HEK293T (cell line): Measurements from ENCODE around the gene ZNF550.
A peak's percentile ranks its signal among the peaks of the same experiment; 100 is the strongest.
"Not testable (repeated sequence)": the region's sequence is repeated elsewhere in the genome, so short reads cannot be mapped to it uniquely, and the experiment has no call there.

Experiments used
- CTCF ChIA-PET: fragments of 350-600 bp; formaldehyde crosslinking; extraction: SDS; loops from one replicate; lab custom pipeline; 2021; ENCODE audit warnings: antibody characterized with exemption, inconsistent platforms; lab: Yijun Ruan, JAX
- POLR2A ChIA-PET: fragments of 350-600 bp; formaldehyde crosslinking; extraction: SDS; loops from one replicate; lab custom pipeline; 2020; ENCODE audit warnings: antibody characterized with exemption, inconsistent platforms; lab: Yijun Ruan, JAX
- DNase-seq: peaks from one replicate; pipeline ENCODE4 v3.0.0; 2012; ENCODE audit warnings: mixed read lengths; ENCODE audit errors: extremely low spot score
- ARNT ChIP-seq: fragments of 450-650 bp; IDR thresholded peaks from 2 replicates; pipeline ENCODE4 v1.6.1; 2017; ENCODE audit warnings: mild to moderate bottlenecking
- BHLHE40 ChIP-seq: fragments of 450-650 bp; IDR thresholded peaks from 2 replicates; pipeline ENCODE4 v1.6.1; 2016; ENCODE audit warnings: mild to moderate bottlenecking, moderate library complexity, borderline replicate concordance
- CTBP1 ChIP-seq: fragments of 450-650 bp; IDR thresholded peaks from 2 replicates; pipeline ENCODE4 v1.6.1; 2016; ENCODE audit warnings: borderline replicate concordance
- ELF4 ChIP-seq: fragments of 450-650 bp; IDR thresholded peaks from 2 replicates; pipeline ENCODE4 v1.6.1; 2017; ENCODE audit warnings: antibody characterized with exemption
- FOXA1 ChIP-seq: fragments of 450-650 bp; IDR thresholded peaks from 2 replicates; pipeline ENCODE4 v1.6.1; 2016; ENCODE audit warnings: mild to moderate bottlenecking
- FOXK2 ChIP-seq: fragments of 450-650 bp; IDR thresholded peaks from 2 replicates; pipeline ENCODE4 v1.6.1; 2016; ENCODE audit warnings: mild to moderate bottlenecking
- FOXM1 ChIP-seq: fragments of 450-650 bp; IDR thresholded peaks from 2 replicates; pipeline ENCODE4 v1.6.1; 2017; ENCODE audit warnings: mild to moderate bottlenecking, borderline replicate concordance
- HDGF ChIP-seq: fragments of 450-650 bp; IDR thresholded peaks from 2 replicates; pipeline ENCODE4 v1.6.1; 2017; ENCODE audit warnings: antibody characterized with exemption, borderline replicate concordance
- L3MBTL2 ChIP-seq: fragments of 450-650 bp; conservative IDR thresholded peaks from 2 replicates; pipeline ENCODE4 v1.6.1; 2016; ENCODE audit warnings: mild to moderate bottlenecking
- LEF1 ChIP-seq: fragments of 450-650 bp; IDR thresholded peaks from 2 replicates; pipeline ENCODE4 v1.6.1; 2017; ENCODE audit warnings: mild to moderate bottlenecking, borderline replicate concordance
- NFRKB ChIP-seq: fragments of 450-650 bp; IDR thresholded peaks from 2 replicates; pipeline ENCODE4 v1.6.1; 2016; ENCODE audit warnings: mild to moderate bottlenecking, moderate library complexity
- SP1 ChIP-seq: fragments of 450-650 bp; IDR thresholded peaks from 2 replicates; pipeline ENCODE4 v1.6.1; 2017
- SUZ12 ChIP-seq: fragments of 450-650 bp; IDR thresholded peaks from 2 replicates; pipeline ENCODE4 v1.6.1; 2016; ENCODE audit warnings: mild to moderate bottlenecking
- TARDBP ChIP-seq: fragments of 450-650 bp; IDR thresholded peaks from 2 replicates; pipeline ENCODE4 v1.6.1; 2016
- ZNF384 ChIP-seq: fragments of 450-650 bp; IDR thresholded peaks from 2 replicates; pipeline ENCODE4 v1.6.1; 2016
- TF ChIP-seq, protein P1 (sequence below): fragments of 450-650 bp; IDR thresholded peaks from 2 replicates; pipeline ENCODE4 v1.6.1; 2016

ZNF550 gene

DNA sequence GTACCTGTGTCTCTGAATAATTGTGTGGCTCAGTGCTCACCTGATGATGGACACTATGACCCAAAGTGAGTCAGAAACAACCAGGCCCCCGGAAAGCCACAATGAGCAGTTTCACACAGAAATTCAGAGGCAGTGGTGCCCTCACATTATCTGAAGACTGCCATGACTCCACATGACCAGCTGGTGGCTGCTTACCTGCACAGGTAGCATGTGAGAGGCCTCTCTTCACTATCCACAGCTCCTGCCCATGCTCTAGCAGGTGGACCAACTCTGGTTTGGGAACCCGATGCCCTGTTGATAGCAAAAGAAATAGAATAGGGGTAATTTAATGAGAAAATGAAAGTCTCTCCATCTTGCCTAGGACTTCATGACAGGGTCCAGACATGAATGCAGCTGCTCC is 7.2 kb downstream of the ZNF550 start:
- ChIA-PET CTCF (no interaction called here), POLR2A (no interaction called here)
- TF ChIP-seq ELF4, result no peak
- no peak for DNase-seq

DNA sequence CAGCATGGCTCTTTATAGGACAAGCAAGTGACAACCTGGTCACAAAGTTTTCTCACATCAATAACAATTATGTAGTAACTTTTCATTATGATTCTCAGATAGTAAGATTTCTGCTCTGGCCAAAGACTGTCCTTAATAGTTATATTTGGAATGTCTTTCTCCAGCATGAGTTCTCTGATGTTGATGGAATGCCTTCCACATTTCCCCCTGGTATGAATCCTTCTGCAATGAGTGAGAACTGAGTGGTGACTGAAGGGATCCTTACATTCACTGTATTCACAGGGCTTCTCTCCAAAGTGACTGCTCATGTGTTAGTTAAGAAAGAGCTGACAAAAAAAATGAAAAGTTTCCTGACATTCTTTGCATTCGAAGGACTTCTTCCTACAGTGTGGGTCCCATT is 13.2 kb downstream of the ZNF550 start:
- POLR2A ChIA-PET, result no interaction called here
- TF ChIP-seq ZNF384, result no peak
- TF ChIP-seq CTBP1, result no peak
- TF ChIP-seq HDGF, result no peak
- TF ChIP-seq ELF4, result no peak
- TF ChIP-seq SP1, result no peak
- TF ChIP-seq FOXA1, result no peak
- TF ChIP-seq ARNT, result no peak
- no peak for TF ChIP-seq TARDBP
- TF ChIP-seq, protein P1, sequence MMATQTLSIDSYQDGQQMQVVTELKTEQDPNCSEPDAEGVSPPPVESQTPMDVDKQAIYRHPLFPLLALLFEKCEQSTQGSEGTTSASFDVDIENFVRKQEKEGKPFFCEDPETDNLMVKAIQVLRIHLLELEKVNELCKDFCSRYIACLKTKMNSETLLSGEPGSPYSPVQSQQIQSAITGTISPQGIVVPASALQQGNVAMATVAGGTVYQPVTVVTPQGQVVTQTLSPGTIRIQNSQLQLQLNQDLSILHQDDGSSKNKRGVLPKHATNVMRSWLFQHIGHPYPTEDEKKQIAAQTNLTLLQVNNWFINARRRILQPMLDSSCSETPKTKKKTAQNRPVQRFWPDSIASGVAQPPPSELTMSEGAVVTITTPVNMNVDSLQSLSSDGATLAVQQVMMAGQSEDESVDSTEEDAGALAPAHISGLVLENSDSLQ, result no peak
- TF ChIP-seq SUZ12, result no peak
- TF ChIP-seq FOXM1, result no peak
- TF ChIP-seq NFRKB, result no peak
- no peak for TF ChIP-seq L3MBTL2
- no peak for TF ChIP-seq FOXK2
- no peak for TF ChIP-seq LEF1
- TF ChIP-seq BHLHE40, result no peak
- DNase-seq, result no peak
- CTCF ChIA-PET, result no interaction called here

DNA sequence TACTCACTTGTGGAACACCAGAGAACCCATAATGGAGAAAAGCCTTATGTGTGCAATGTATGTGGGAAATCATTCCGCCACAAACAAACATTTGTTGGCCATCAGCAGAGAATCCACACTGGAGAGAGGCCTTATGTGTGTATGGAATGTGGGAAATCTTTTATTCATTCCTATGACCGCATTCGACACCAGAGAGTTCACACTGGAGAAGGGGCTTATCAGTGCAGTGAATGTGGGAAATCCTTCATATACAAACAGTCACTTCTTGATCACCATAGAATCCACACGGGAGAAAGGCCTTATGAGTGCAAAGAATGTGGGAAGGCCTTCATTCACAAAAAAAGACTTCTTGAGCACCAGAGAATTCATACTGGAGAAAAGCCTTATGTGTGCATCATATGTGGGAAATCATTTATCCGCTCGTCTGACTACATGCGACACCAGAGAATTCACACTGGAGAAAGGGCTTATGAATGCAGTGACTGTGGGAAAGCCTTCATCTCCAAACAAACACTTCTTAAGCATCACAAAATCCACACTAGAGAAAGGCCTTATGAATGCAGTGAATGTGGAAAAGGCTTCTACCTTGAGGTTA is 21.6 kb downstream of the ZNF550 start:
- POLR2A ChIA-PET, result no interaction called here
- CTCF ChIA-PET, result no interaction called here

DNA sequence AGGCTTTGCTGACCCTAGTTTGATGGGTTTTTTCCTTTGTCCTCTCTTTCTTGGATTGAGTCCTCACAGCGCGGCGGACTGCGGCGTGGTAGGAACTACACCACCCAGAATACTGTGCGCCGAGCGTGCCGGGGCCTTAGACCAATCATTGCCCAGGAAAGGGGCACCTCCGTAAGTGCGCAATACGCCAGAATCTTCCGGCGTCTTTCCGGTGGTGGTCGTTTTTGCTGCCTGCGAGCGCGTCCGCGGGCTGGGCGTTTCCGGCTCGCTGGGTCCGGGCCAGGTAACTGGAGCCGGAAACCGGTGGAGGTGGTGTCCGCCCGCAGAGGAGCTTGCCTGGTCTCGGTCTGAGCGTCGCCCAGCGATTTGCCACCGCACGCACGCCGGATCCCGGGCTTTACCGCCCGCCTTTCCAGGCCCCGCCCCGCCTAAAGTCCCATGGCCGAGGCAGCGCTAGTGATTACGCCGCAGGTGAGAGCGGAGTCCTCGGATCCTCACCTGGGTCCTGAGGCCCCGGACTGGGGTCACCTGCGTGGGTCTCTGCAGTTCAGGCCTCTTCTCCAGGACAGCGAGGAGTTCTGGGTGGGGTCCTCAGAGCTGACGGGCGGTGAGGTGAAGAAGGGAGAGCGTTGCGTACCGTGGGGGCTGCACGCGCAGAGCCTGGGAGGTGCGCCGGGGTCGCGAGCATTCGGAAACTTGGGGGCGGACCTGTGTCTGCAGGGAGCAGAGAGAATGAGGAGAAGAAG is 32.4 kb downstream of the ZNF550 start, which contains the start of gene ZNF549:
Gene ZNF549 (plus strand): TSS at position 221 of the 746 bp plus-strand sequence. CDS start 218 bp downstream, at position 439.
- CTCF ChIA-PET, result no interaction called here

More for the DNA sequence above, 21.6 kb downstream of the ZNF550 start:
- TF ChIP-seq NFRKB (no peak), FOXA1 (no peak), LEF1 (no peak), ZNF384 (no peak), HDGF (no peak), TARDBP (no peak), CTBP1 (no peak), FOXK2 (no peak), ELF4 (no peak), BHLHE40 (no peak), FOXM1 (no peak), L3MBTL2 (no peak), ARNT (no peak)
- no peak for DNase-seq

DNA sequence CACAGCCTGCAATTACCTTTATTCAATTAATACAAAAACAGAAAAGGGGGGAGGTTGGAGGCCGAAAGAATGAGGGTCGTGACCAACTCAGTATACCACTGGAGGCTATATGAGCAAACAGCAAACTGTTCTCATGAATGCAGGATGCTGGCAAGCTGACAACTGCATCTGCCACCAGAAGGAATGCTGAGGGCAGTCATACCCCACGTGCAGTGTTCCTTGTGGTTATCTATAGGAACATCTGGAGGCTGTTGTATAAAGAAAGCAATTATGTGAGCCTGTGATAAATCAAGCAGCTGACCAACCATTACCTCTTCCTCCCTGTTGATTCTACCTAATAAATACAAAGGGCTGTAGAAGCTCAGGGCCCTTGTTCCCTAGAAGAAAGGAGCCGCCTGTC is 41.6 kb downstream of the ZNF550 start:
- CTCF ChIA-PET, DNase-seq, POLR2A ChIA-PET: not testable (repeated sequence)

More for the DNA sequence above, 32.4 kb downstream of the ZNF550 start, which contains the start of gene ZNF549:
- DNase-seq, result peak; percentile 89
- POLR2A ChIA-PET, result no interaction called here
- no peak for TF ChIP-seq SP1
- no peak for TF ChIP-seq FOXK2
- TF ChIP-seq L3MBTL2, result peak; percentile 83
- no peak for TF ChIP-seq ELF4
- TF ChIP-seq TARDBP, result no peak
- no peak for TF ChIP-seq HDGF
- no peak for TF ChIP-seq FOXA1
- TF ChIP-seq, protein P1, result no peak

DNA sequence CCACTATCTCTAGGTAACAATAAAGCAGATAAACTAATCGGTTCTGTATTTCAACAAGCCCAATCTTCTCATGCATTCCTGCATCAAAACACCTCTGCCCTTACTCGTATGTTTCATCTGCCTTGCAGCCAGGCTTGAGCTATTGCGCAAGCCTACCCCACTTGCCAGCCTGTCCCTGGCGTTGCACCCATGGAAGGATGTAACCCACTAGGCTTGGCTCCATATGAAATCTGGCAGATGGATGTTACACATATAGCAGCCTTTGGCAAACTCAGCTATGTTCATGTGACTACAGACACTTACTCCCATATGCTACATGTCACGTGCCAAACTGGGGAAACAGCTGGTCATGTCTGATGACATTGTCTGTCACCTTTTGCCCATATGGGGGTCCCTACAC is 44.4 kb downstream of the ZNF550 start:
- TF ChIP-seq NFRKB (no peak), BHLHE40 (no peak), TARDBP (no peak)
- TF ChIP-seq, protein P1, result no peak
- CTCF ChIA-PET, result no interaction called here
- POLR2A ChIA-PET, result no interaction called here
- no peak for DNase-seq

DNA sequence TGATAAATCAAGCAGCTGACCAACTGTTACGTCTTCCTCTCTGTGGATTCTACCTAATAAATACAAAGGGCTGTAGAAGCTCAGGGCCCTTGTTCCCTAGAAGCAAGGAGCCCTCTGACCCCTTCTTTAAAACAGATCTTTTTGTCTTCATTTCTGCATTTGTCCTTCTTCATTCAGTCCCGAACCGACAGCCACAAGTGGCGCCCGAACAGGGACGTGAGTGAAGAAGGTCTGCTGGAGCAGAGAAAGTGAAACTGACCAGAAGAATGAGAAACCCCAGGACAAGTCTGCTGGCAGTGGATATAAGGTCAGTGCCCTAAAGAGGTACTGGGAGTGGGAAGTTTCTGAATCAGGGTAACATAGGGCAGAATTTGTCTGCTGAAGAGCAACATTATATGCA is 46.8 kb downstream of the ZNF550 start:
- TF ChIP-seq ARNT (no peak), FOXA1 (no peak), HDGF (no peak)
- no peak for DNase-seq
- ChIA-PET CTCF (no interaction called here), POLR2A (no interaction called here)
